ENCODE measurements around the gene C1orf232. TPM values are rescaled to one million over a fixed set of nuclear protein-coding genes. Genes with fewer than 3 reads are reported as not detected.

The C1orf232 gene
- total RNA-seq: not detected

- no peak for DNase-seq
These were observed at the start of gene C1orf232 for GRCh38 chr1:26168410-26169197. Gene C1orf232 (minus strand): TSS chr1:26168963. CDS start chr1:26168499, 464 bp downstream.

- DNase-seq: no peak
These were observed 46.5 kb upstream of the C1orf232 start for GRCh38 chr1:26215246-26215645.

- no peak for DNase-seq
These were observed 44.7 kb upstream of the C1orf232 start for GRCh38 chr1:26213335-26213905.

- no peak for DNase-seq
These were observed 44.0 kb upstream of the C1orf232 start for GRCh38 chr1:26212726-26213125.

GRCh38 chr1:26210147-26210870 lies 41.5 kb upstream of the C1orf232 start:
- no peak for DNase-seq

- DNase-seq: no peak
These were observed 35.0 kb upstream of the C1orf232 start for GRCh38 chr1:26203642-26204318.

- DNase-seq: no peak
These were observed 31.6 kb upstream of the C1orf232 start for GRCh38 chr1:26200413-26200812.

- DNase-seq: no peak
These were observed 29.1 kb upstream of the C1orf232 start for GRCh38 chr1:26197813-26198212.

GRCh38 chr1:26197301-26197700 lies 28.5 kb upstream of the C1orf232 start:
- no peak for DNase-seq

- DNase-seq: no peak
These were observed 27.0 kb upstream of the C1orf232 start for GRCh38 chr1:26195805-26196204.

- DNase-seq: no peak
These were observed 23.0 kb upstream of the C1orf232 start for GRCh38 chr1:26191739-26192138.

GRCh38 chr1:26190373-26190987 lies 21.7 kb upstream of the C1orf232 start, which contains the start of gene CATSPER4:
Gene CATSPER4 (plus strand): TSS chr1:26190602. CDS start chr1:26190628, 26 bp downstream.
- DNase-seq: no peak

GRCh38 chr1:26189751-26190275 lies 21.1 kb upstream of the C1orf232 start:
- DNase-seq: no peak

- no peak for DNase-seq
These were observed 20.6 kb upstream of the C1orf232 start for GRCh38 chr1:26189331-26189730.

GRCh38 chr1:26188477-26188876 lies 19.7 kb upstream of the C1orf232 start:
- DNase-seq: no peak

GRCh38 chr1:26187882-26188281 lies 19.1 kb upstream of the C1orf232 start:
- DNase-seq: no peak

GRCh38 chr1:26184883-26185282 lies 16.1 kb upstream of the C1orf232 start:
- DNase-seq: no peak

- DNase-seq: no peak
These were observed 15.3 kb upstream of the C1orf232 start for GRCh38 chr1:26184086-26184485.

- no peak for DNase-seq
These were observed 13.6 kb upstream of the C1orf232 start for GRCh38 chr1:26182383-26182696.

- DNase-seq: no peak
These were observed 13.0 kb upstream of the C1orf232 start for GRCh38 chr1:26181586-26182382.

- no peak for DNase-seq
These were observed 11.3 kb upstream of the C1orf232 start for GRCh38 chr1:26180010-26180506.

Measured in skin of body (tissue), 2 donors.